GM23338 (cell line): ENCODE results near the gene KIF6. TPM values are rescaled to one million over a fixed set of nuclear protein-coding genes. Genes with fewer than 3 reads are reported as not detected.

ENCODE experiments used
- ATAC-seq: fragments of 200-7000 bp; cut with Tn5 transposase; 3 replicates; pipeline ENCODE4 v1.9.1; 2020
- DNase-seq: peaks from one replicate; pipeline ENCODE4 v3.0.0-alpha.2; 2015; ENCODE audit warnings: low spot score
- H2AFZ ChIP-seq: fragments of 200-600 bp; sonication (generic); 2 replicates; pipeline ENCODE4 v1.8.0; 2016; ENCODE audit warnings: antibody characterized with exemption, mild to moderate bottlenecking, moderate library complexity
- H3F3A ChIP-seq: fragments of 200-600 bp; sonication (generic); replicated peaks from 2 replicates; pipeline ENCODE4 v1.8.0; 2017; ENCODE audit warnings: antibody characterized with exemption, mixed run types, low read depth
- H3K27ac ChIP-seq: fragments of 200-600 bp; sonication (generic); 2 replicates; pipeline ENCODE4 v1.6.1; 2016; ENCODE audit warnings: low read depth
- H3K27me3 ChIP-seq: fragments of 200-600 bp; sonication (generic); 2 replicates; pipeline ENCODE4 v1.8.0; 2016; ENCODE audit warnings: mild to moderate bottlenecking, mixed run types, moderate library complexity; ENCODE audit not compliant: insufficient read depth
- H3K36me3 ChIP-seq: fragments of 200-600 bp; sonication (generic); 2 replicates; pipeline ENCODE4 v1.8.0; 2016; ENCODE audit warnings: mild to moderate bottlenecking; ENCODE audit not compliant: insufficient read depth
- H3K4me1 ChIP-seq: fragments of 200-600 bp; sonication (generic); 2 replicates; pipeline ENCODE4 v1.8.0; 2016; ENCODE audit warnings: mild to moderate bottlenecking, moderate library complexity; ENCODE audit not compliant: insufficient read depth
- H3K4me2 ChIP-seq: fragments of 200-600 bp; sonication (generic); 2 replicates; pipeline ENCODE4 v1.7.1; 2017; ENCODE audit warnings: mixed run types
- H3K4me3 ChIP-seq: fragments of 200-600 bp; sonication (generic); 2 replicates; pipeline ENCODE4 v1.6.1; 2016; ENCODE audit warnings: mixed run types
- H3K79me2 ChIP-seq: fragments of 200-600 bp; sonication (generic); replicated peaks from 2 replicates; pipeline ENCODE4 v1.8.0; 2017; ENCODE audit warnings: mild to moderate bottlenecking; ENCODE audit not compliant: insufficient read depth
- H3K9me2 ChIP-seq: fragments of 200-600 bp; sonication (generic); 2 replicates; pipeline ENCODE4 v1.8.0; 2017; ENCODE audit not compliant: insufficient read depth
- H4K20me1 ChIP-seq: fragments of 200-600 bp; sonication (generic); replicated peaks from 2 replicates; pipeline ENCODE4 v1.8.0; 2017; ENCODE audit warnings: mild to moderate bottlenecking; ENCODE audit not compliant: insufficient read depth
- H3K27ac Mint-ChIP-seq: 2 replicates; pipeline ENCODE4 v1.8.0; 2020; ENCODE audit warnings: inconsistent platforms, mild to moderate bottlenecking, moderate library complexity, mixed read lengths
- H3K27me3 Mint-ChIP-seq: 3 replicates; pipeline ENCODE4 v1.8.0; 2022; ENCODE audit warnings: low read depth, mild to moderate bottlenecking, moderate library complexity, mixed read lengths, inconsistent platforms; ENCODE audit not compliant: insufficient read depth, poor library complexity
- H3K36me3 Mint-ChIP-seq: 3 replicates; pipeline ENCODE4 v1.8.0; 2021; ENCODE audit warnings: low read depth, mild to moderate bottlenecking, inconsistent platforms, moderate library complexity, mixed read lengths
- H3K4me1 Mint-ChIP-seq: 3 replicates; pipeline ENCODE4 v1.8.0; 2020; ENCODE audit warnings: mild to moderate bottlenecking, inconsistent platforms, mixed read lengths
- H3K4me3 Mint-ChIP-seq: 3 replicates; pipeline ENCODE4 v1.8.0; 2021; ENCODE audit warnings: moderate library complexity, mild to moderate bottlenecking, inconsistent platforms, mixed read lengths
- H3K9me3 Mint-ChIP-seq: 3 replicates; pipeline ENCODE4 v1.8.0; 2020; ENCODE audit warnings: moderate library complexity, mild to moderate bottlenecking, inconsistent platforms, mixed read lengths
- CREB1 ChIP-seq: fragments of 250-450 bp; sonication (Bioruptor Pico); IDR thresholded peaks from 2 replicates; pipeline ENCODE4 v1.5.0; 2020; ENCODE audit warnings: low read depth, mild to moderate bottlenecking, moderate library complexity
- ETS1 ChIP-seq: IDR thresholded peaks from 2 replicates; pipeline ENCODE4 v1.6.1; 2016; ENCODE audit warnings: antibody characterized with exemption
- EZH2 ChIP-seq: fragments of 200-600 bp; sonication (generic); IDR thresholded peaks from one replicate; pipeline ENCODE4 v1.8.0; 2017; ENCODE audit warnings: antibody characterized with exemption, mild to moderate bottlenecking, low read depth; ENCODE audit not compliant: unreplicated experiment
- EZH2phosphoT487 ChIP-seq: fragments of 200-600 bp; sonication (generic); IDR thresholded peaks from one replicate; pipeline ENCODE4 v1.8.1; 2018; ENCODE audit warnings: antibody characterized with exemption; ENCODE audit not compliant: unreplicated experiment
- JUNB ChIP-seq: IDR thresholded peaks from one replicate; pipeline ENCODE4 v1.6.1; 2016; ENCODE audit warnings: antibody characterized with exemption; ENCODE audit not compliant: unreplicated experiment
- NANOG ChIP-seq: IDR thresholded peaks from 2 replicates; pipeline ENCODE4 v1.6.1; 2016; ENCODE audit warnings: antibody characterized with exemption, borderline replicate concordance
- POLR2AphosphoS5 ChIP-seq: IDR thresholded peaks from 2 replicates; pipeline ENCODE4 v1.6.1; 2016; ENCODE audit warnings: antibody characterized with exemption, low read depth
- REST ChIP-seq: IDR thresholded peaks from one replicate; pipeline ENCODE4 v1.6.1; 2018; ENCODE audit warnings: antibody characterized with exemption; ENCODE audit not compliant: unreplicated experiment
- STAT1 ChIP-seq: IDR thresholded peaks from one replicate; pipeline ENCODE4 v1.6.1; 2016; ENCODE audit warnings: antibody characterized with exemption; ENCODE audit not compliant: unreplicated experiment
- ZNF114 ChIP-seq: fragments of 250-450 bp; sonication (Bioruptor Pico); IDR thresholded peaks from 2 replicates; pipeline ENCODE4 v1.5.0; 2020; ENCODE audit warnings: mild to moderate bottlenecking, moderate library complexity
- ZNF331 ChIP-seq: fragments of 250-450 bp; sonication (Bioruptor Pico); IDR thresholded peaks from 2 replicates; pipeline ENCODE4 v1.5.0; 2020; ENCODE audit warnings: low read depth, mild to moderate bottlenecking, moderate library complexity
- ZNF462 ChIP-seq: fragments of 250-450 bp; sonication (Bioruptor Pico); IDR thresholded peaks from 2 replicates; pipeline ENCODE4 v1.5.0; 2020; ENCODE audit warnings: mild to moderate bottlenecking, moderate library complexity
- polyA plus RNA-seq: library from polyadenylated mRNA; unstranded; fragments of >200 nt; fragmentation: Nextera tagmentation; extraction: Ambion mirVana; gene quantifications from 2 replicates; pipeline ENCODE4 v1.2.1, GENCODE V29; 2016
- total RNA-seq: library from RNA; depleted of rRNA; stranded (reverse); fragments of >200 nt; shearing (Covaris generic); gene quantifications from 2 replicates; pipeline ENCODE4 v1.2.3, GENCODE V29; 2014
- TF ChIP-seq, protein P1 (sequence below), 2 experiments: fragments of 200-600 bp in 1 of 2; sonication (generic) in 1 of 2; conservative IDR thresholded peaks; 2 replicates each; pipeline versions ENCODE4 v1.5.1 to v1.6.1; 2016 to 2017; ENCODE audit warnings: antibody characterized with exemption in 2 of 2, low read depth in 2 of 2, mild to moderate bottlenecking in 2 of 2, moderate library complexity in 1 of 2

The KIF6 gene
- total and polyA plus RNA-seq, 2 experiments from 2014 or later, result 0.87 to 1.7 TPM

DNA sequence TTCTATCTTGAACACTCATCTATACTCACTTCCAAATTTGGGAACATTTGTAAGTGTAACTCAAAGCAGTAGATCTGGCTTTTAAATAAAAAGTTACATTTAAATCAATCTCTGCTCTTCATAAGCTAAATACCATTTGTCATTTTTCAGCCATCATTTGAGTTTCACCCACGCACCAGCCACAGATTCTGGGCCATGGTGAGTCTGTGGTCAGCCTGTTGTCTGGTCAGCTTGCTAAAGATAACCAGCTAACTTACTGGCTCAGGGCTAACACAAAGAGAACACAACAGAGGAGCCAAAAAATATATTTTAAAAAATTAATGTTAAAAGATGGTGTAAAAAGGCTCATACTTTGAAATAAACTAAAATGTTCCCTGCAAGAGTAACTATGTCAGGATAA, 181.3 kb downstream of the KIF6 start:
- Mint-ChIP-seq H3K4me1 (no peaks in the 10 kb centered on the region; the same call in 2 of the 3 replicates), H3K4me3 (no peak overlapping the region), H3K27me3 (peaks cover 3% of the 10 kb centered on the region), H3K27ac (no peak overlapping the region), H3K9me3 (no peaks in the 10 kb centered on the region), H3K36me3 (no peaks in the 10 kb centered on the region)
- H3K79me2 ChIP-seq, result no peaks in the 10 kb centered on the region
- ATAC-seq (no peak), DNase-seq (no peak)
- TF ChIP-seq REST (no peak), ETS1 (no peak), JUNB (no peak), STAT1 (no peak), CREB1 (CRISPR knock-in tag) (no peak), POLR2AphosphoS5 (no peak), ZNF462 (CRISPR knock-in tag) (no peak), ZNF114 (CRISPR knock-in tag) (no peak), NANOG (no peak), EZH2phosphoT487 (no peak), EZH2 (no peak), ZNF331 (CRISPR knock-in tag) (no peak)
- TF ChIP-seq, protein P1, sequence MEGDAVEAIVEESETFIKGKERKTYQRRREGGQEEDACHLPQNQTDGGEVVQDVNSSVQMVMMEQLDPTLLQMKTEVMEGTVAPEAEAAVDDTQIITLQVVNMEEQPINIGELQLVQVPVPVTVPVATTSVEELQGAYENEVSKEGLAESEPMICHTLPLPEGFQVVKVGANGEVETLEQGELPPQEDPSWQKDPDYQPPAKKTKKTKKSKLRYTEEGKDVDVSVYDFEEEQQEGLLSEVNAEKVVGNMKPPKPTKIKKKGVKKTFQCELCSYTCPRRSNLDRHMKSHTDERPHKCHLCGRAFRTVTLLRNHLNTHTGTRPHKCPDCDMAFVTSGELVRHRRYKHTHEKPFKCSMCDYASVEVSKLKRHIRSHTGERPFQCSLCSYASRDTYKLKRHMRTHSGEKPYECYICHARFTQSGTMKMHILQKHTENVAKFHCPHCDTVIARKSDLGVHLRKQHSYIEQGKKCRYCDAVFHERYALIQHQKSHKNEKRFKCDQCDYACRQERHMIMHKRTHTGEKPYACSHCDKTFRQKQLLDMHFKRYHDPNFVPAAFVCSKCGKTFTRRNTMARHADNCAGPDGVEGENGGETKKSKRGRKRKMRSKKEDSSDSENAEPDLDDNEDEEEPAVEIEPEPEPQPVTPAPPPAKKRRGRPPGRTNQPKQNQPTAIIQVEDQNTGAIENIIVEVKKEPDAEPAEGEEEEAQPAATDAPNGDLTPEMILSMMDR (conservative IDR thresholded peaks at IDR 0.05; ENCODE audit: low read depth in 2 of 2), result no peak
- no peaks in the 10 kb centered on the region for H3K36me3 ChIP-seq
- H3K4me2 ChIP-seq, result no peak overlapping the region
- no peak overlapping the region for H3K4me3 ChIP-seq
- no peaks in the 10 kb centered on the region for H3F3A ChIP-seq
- H2AFZ ChIP-seq, result no peak overlapping the region
- H4K20me1 ChIP-seq, result no peaks in the 10 kb centered on the region
- no peaks in the 10 kb centered on the region for H3K4me1 ChIP-seq
- no peaks in the 10 kb centered on the region for H3K27me3 ChIP-seq
- H3K27ac ChIP-seq, result no peak overlapping the region
- H3K9me2 ChIP-seq, result peaks cover 4% of the 10 kb centered on the region; the same call in 1 of the 2 replicates
